ENCODE data around the gene FAM180B. TPM values are rescaled to one million over a fixed set of nuclear protein-coding genes. Genes with fewer than 3 reads are reported as not detected.

Gene FAM180B
- total RNA-seq, 1 donor = not detected

- no peaks in the 10 kb centered on the region for H3K4me1 ChIP-seq (ENCODE audit: insufficient read depth, low read length)
- TF ChIP-seq, protein P1, sequence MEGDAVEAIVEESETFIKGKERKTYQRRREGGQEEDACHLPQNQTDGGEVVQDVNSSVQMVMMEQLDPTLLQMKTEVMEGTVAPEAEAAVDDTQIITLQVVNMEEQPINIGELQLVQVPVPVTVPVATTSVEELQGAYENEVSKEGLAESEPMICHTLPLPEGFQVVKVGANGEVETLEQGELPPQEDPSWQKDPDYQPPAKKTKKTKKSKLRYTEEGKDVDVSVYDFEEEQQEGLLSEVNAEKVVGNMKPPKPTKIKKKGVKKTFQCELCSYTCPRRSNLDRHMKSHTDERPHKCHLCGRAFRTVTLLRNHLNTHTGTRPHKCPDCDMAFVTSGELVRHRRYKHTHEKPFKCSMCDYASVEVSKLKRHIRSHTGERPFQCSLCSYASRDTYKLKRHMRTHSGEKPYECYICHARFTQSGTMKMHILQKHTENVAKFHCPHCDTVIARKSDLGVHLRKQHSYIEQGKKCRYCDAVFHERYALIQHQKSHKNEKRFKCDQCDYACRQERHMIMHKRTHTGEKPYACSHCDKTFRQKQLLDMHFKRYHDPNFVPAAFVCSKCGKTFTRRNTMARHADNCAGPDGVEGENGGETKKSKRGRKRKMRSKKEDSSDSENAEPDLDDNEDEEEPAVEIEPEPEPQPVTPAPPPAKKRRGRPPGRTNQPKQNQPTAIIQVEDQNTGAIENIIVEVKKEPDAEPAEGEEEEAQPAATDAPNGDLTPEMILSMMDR (IDR thresholded peaks at IDR 0.05; ENCODE audit: extremely low read depth, low read depth, low read length) = no peak
- peaks cover 23% of the 10 kb centered on the region for H3K36me3 ChIP-seq (ENCODE audit: insufficient read depth, low read length)
- no peak overlapping the region for H3K4me3 ChIP-seq (ENCODE audit: insufficient read depth, low read length)
- peaks cover 17% of the 10 kb centered on the region for H3K27me3 ChIP-seq (ENCODE audit: insufficient read depth, low read length)
- no peaks in the 10 kb centered on the region for H3K79me2 ChIP-seq (ENCODE audit: insufficient read depth, low read length)
- peak; percentile 62 for DNase-seq (ENCODE audit: insufficient read length, low spot score, missing footprints)
- H2AFZ ChIP-seq (ENCODE audit: low read length) = no peak overlapping the region
- no peaks in the 10 kb centered on the region for H3K9me3 ChIP-seq (ENCODE audit: low read depth, low read length)
- no peaks in the 10 kb centered on the region for H4K20me1 ChIP-seq (ENCODE audit: insufficient read depth, low read length)
- H3K27ac ChIP-seq (ENCODE audit: low read depth, low read length) = no peak overlapping the region
- H3K4me2 ChIP-seq (ENCODE audit: insufficient read depth, low read length) = no peak overlapping the region
These were observed 700 bp downstream of the FAM180B start for GRCh38 chr11:47587039-47587716.

DNA sequence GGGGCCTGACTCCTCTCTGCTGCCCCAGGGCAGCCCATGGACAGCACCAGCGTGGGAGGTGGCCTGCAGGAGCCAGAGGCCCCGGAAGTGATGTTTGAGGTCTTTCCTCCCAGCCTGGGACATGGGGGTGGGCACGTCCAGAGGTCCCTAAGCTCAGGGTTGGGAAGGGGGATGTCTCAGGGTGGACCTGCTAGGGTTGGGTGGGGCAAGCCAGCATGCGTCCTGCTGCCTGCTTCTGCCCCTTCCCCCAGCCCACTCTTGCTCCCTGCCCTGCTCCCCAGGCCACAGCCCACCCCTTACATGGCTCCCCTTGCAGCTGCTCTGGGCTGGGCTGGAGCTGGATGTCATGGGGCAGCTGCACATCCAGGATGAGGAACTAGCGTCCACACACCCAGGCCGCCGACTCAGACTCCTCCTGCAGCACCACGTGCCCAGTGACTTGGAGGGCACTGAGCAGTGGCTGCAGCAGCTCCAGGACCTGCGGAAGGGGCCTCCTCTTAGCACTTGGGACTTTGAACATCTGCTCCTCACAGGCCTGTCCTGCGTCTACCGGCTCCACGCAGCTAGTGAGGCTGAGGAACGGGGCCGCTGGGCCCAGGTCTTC, 1.3 kb downstream of the FAM180B start:
- Histone ChIP-seq H3K4me1 (ENCODE audit: insufficient read depth, low read length) (no peaks in the 10 kb centered on the region), H3K9me3 (ENCODE audit: low read depth, low read length) (no peaks in the 10 kb centered on the region), H2AFZ (ENCODE audit: low read length) (no peak overlapping the region), H3K4me3 (ENCODE audit: insufficient read depth, low read length) (no peak overlapping the region), H3K27me3 (ENCODE audit: insufficient read depth, low read length) (peaks cover 23% of the 10 kb centered on the region), H3K27ac (ENCODE audit: low read depth, low read length) (no peak overlapping the region), H4K20me1 (ENCODE audit: insufficient read depth, low read length) (no peaks in the 10 kb centered on the region), H3K4me2 (ENCODE audit: insufficient read depth, low read length) (no peak overlapping the region), H3K79me2 (ENCODE audit: insufficient read depth, low read length) (no peaks in the 10 kb centered on the region), H3K36me3 (ENCODE audit: insufficient read depth, low read length) (peaks cover 16% of the 10 kb centered on the region)
- DNase-seq (ENCODE audit: insufficient read length, low spot score, missing footprints) = peak; percentile 84
- TF ChIP-seq, protein P1 (IDR thresholded peaks at IDR 0.05; ENCODE audit: extremely low read depth, low read depth, low read length) = no peak

GRCh38 chr11:47589118-47589517, 2.6 kb downstream of the FAM180B start:
- no peak overlapping the region for H3K27ac ChIP-seq (ENCODE audit: low read depth, low read length)
- no peaks in the 10 kb centered on the region for H4K20me1 ChIP-seq (ENCODE audit: insufficient read depth, low read length)
- peak overlapping the region; percentile 33 for H3K4me2 ChIP-seq (ENCODE audit: insufficient read depth, low read length)
- no peak overlapping the region for H3K4me3 ChIP-seq (ENCODE audit: insufficient read depth, low read length)
- H3K9me3 ChIP-seq (ENCODE audit: low read depth, low read length) = no peaks in the 10 kb centered on the region
- no peak overlapping the region for H2AFZ ChIP-seq (ENCODE audit: low read length)
- H3K79me2 ChIP-seq (ENCODE audit: insufficient read depth, low read length) = no peaks in the 10 kb centered on the region
- DNase-seq (ENCODE audit: insufficient read length, low spot score, missing footprints) = peak; percentile 52
- TF ChIP-seq, protein P1 (IDR thresholded peaks at IDR 0.05; ENCODE audit: extremely low read depth, low read depth, low read length) = no peak
- H3K27me3 ChIP-seq (ENCODE audit: insufficient read depth, low read length) = peaks cover 36% of the 10 kb centered on the region
- peaks cover 3% of the 10 kb centered on the region for H3K36me3 ChIP-seq (ENCODE audit: insufficient read depth, low read length)
- H3K4me1 ChIP-seq (ENCODE audit: insufficient read depth, low read length) = no peaks in the 10 kb centered on the region

DNA sequence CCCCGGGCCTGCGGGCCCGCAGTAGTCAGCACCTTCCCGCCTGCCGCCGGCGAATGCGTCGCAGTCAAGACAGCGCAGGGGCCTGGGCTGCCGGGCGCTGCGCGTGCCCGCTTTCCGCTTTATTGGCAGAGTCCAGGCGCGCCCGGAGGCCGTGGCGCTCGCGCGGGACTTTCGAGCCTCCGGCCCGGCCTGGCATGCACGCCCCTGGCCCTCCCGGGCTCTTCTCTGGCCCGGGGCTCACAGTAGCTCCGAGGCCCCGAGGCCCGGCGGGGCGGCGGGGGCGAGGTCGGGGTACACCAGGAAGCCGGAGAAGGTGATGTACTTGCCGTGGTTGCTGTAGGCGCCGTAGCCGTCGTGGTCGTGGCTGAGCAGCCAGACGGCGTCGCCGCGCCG, 3.1 kb downstream of the FAM180B start:
- Histone ChIP-seq H3K4me2 (ENCODE audit: insufficient read depth, low read length) (peak overlapping the region; percentile 33), H3K27ac (ENCODE audit: low read depth, low read length) (no peak overlapping the region), H3K79me2 (ENCODE audit: insufficient read depth, low read length) (no peaks in the 10 kb centered on the region), H3K36me3 (ENCODE audit: insufficient read depth, low read length) (no peaks in the 10 kb centered on the region), H3K4me3 (ENCODE audit: insufficient read depth, low read length) (peak overlapping the region; percentile 42), H4K20me1 (ENCODE audit: insufficient read depth, low read length) (peaks cover 2% of the 10 kb centered on the region), H3K27me3 (ENCODE audit: insufficient read depth, low read length) (peaks cover 41% of the 10 kb centered on the region), H3K4me1 (ENCODE audit: insufficient read depth, low read length) (no peaks in the 10 kb centered on the region), H3K9me3 (ENCODE audit: low read depth, low read length) (no peaks in the 10 kb centered on the region), H2AFZ (ENCODE audit: low read length) (peak overlapping the region; percentile 71)
- no peak for DNase-seq (ENCODE audit: insufficient read length, low spot score, missing footprints)
- TF ChIP-seq, protein P1 (IDR thresholded peaks at IDR 0.05; ENCODE audit: extremely low read depth, low read depth, low read length) = no peak

Measured in osteoblast (primary cell).